CD4-positive, alpha-beta T cell treated with Interleukin-17A for 4 hours (primary cell): Measurements from ENCODE around the gene SDR9C7.
"Not testable (repeated sequence)": the region's sequence is repeated elsewhere in the genome, so short reads cannot be mapped to it uniquely, and the experiment has no call there.

Source experiments
- DNase-seq: peaks from one replicate; pipeline ENCODE4 v3.0.0-alpha.2; 2020; ENCODE audit warnings: mixed read lengths

SDR9C7 gene

GRCh38 chr12:56933826-56934625, at the start of gene SDR9C7:
Gene SDR9C7, minus strand, starts transcription at chr12:56934408. Its CDS starts 147 bp downstream, at chr12:56934261.
- DNase-seq: no peak

- no peak for DNase-seq
These were observed 49.2 kb upstream of the SDR9C7 start for GRCh38 chr12:56983386-56983785.

- not testable (repeated sequence) for DNase-seq
These were observed 48.5 kb upstream of the SDR9C7 start for GRCh38 chr12:56982578-56983236.

- DNase-seq: no peak
These were observed 46.8 kb upstream of the SDR9C7 start for GRCh38 chr12:56980941-56981530.

GRCh38 chr12:56980268-56980667, 46.1 kb upstream of the SDR9C7 start:
- DNase-seq: no peak

- DNase-seq: no peak
These were observed 45.4 kb upstream of the SDR9C7 start for GRCh38 chr12:56979628-56980027.

- no peak for DNase-seq
These were observed 44.4 kb upstream of the SDR9C7 start for GRCh38 chr12:56978397-56979138.

- not testable (repeated sequence) for DNase-seq
These were observed 43.2 kb upstream of the SDR9C7 start for GRCh38 chr12:56977361-56977760.

- not testable (repeated sequence) for DNase-seq
These were observed 40.0 kb upstream of the SDR9C7 start for GRCh38 chr12:56974224-56974623.

- DNase-seq: not testable (repeated sequence)
These were observed 34.7 kb upstream of the SDR9C7 start for GRCh38 chr12:56968910-56969309.

GRCh38 chr12:56965997-56966642, 31.9 kb upstream of the SDR9C7 start:
- DNase-seq: not testable (repeated sequence)

GRCh38 chr12:56965124-56965523, 30.9 kb upstream of the SDR9C7 start:
- DNase-seq: not testable (repeated sequence)

- DNase-seq: not testable (repeated sequence)
These were observed 29.3 kb upstream of the SDR9C7 start for GRCh38 chr12:56963557-56963956.

- DNase-seq: not testable (repeated sequence)
These were observed 28.0 kb upstream of the SDR9C7 start for GRCh38 chr12:56962247-56962646.

- no peak for DNase-seq
These were observed 24.2 kb upstream of the SDR9C7 start for GRCh38 chr12:56958422-56958821.

GRCh38 chr12:56957229-56958052, 23.2 kb upstream of the SDR9C7 start, which contains the start of gene RDH16:
Gene RDH16, minus strand, starts transcription at chr12:56957608. Its CDS starts 146 bp downstream, at chr12:56957462.
- no peak for DNase-seq

- DNase-seq: no peak
These were observed 21.5 kb upstream of the SDR9C7 start for GRCh38 chr12:56955631-56956256.

- DNase-seq: no peak
These were observed 20.7 kb upstream of the SDR9C7 start for GRCh38 chr12:56954958-56955355.

- no peak for DNase-seq
These were observed 20.1 kb upstream of the SDR9C7 start for GRCh38 chr12:56954057-56954957.

GRCh38 chr12:56953314-56953713, 19.1 kb upstream of the SDR9C7 start:
- no peak for DNase-seq
